HG03378 (cell line): Measurements from ENCODE around the gene ZNF792.
"Not testable (repeated sequence)": the region's sequence is repeated elsewhere in the genome, so short reads cannot be mapped to it uniquely, and the experiment has no call there.

Experiments
- ATAC-seq: cut with Tn5 transposase; IDR thresholded peaks from one replicate; pipeline ENCODE4 v1.9.1; 2021; ENCODE audit warnings: mild to moderate bottlenecking, moderate library complexity; ENCODE audit not compliant: unreplicated experiment

Gene ZNF792

GRCh38 chr19:34998777-34999497 is 34.9 kb upstream of the ZNF792 start:
- no peak for ATAC-seq

GRCh38 chr19:34998224-34998623 is 34.2 kb upstream of the ZNF792 start:
- not testable (repeated sequence) for ATAC-seq

GRCh38 chr19:34997071-34997617 is 33.1 kb upstream of the ZNF792 start:
- ATAC-seq, result no peak

- no peak for ATAC-seq
Observed at GRCh38 chr19:34995551-34995950, 31.5 kb upstream of the ZNF792 start.

GRCh38 chr19:34994643-34995541 is 30.9 kb upstream of the ZNF792 start:
- no peak for ATAC-seq

GRCh38 chr19:34994286-34994642 is 30.2 kb upstream of the ZNF792 start:
- no peak for ATAC-seq

- not testable (repeated sequence) for ATAC-seq
Observed at GRCh38 chr19:34992582-34992981, 28.6 kb upstream of the ZNF792 start.

- ATAC-seq, result no peak
Observed at GRCh38 chr19:34991542-34992333, 27.7 kb upstream of the ZNF792 start.

- ATAC-seq, result no peak
Observed at GRCh38 chr19:34990578-34991192, 26.7 kb upstream of the ZNF792 start.

GRCh38 chr19:34989298-34989697 is 25.3 kb upstream of the ZNF792 start:
- ATAC-seq, result no peak

GRCh38 chr19:34988119-34988518 is 24.1 kb upstream of the ZNF792 start:
- no peak for ATAC-seq

GRCh38 chr19:34985249-34986022 is 21.4 kb upstream of the ZNF792 start:
- ATAC-seq, result no peak

- ATAC-seq, result no peak
Observed at GRCh38 chr19:34984287-34984686, 20.3 kb upstream of the ZNF792 start.

GRCh38 chr19:34983786-34984185 is 19.8 kb upstream of the ZNF792 start:
- no peak for ATAC-seq

GRCh38 chr19:34982275-34982674 is 18.2 kb upstream of the ZNF792 start:
- ATAC-seq, result no peak

- ATAC-seq, result no peak
Observed at GRCh38 chr19:34979819-34980640, 16.0 kb upstream of the ZNF792 start.

- ATAC-seq, result no peak
Observed at GRCh38 chr19:34976611-34977010, 12.6 kb upstream of the ZNF792 start.

GRCh38 chr19:34975056-34975455 is 11.0 kb upstream of the ZNF792 start:
- ATAC-seq, result no peak

- no peak for ATAC-seq
Observed at GRCh38 chr19:34974646-34975045, 10.6 kb upstream of the ZNF792 start.
